ENCODE results near the gene FLNC.

FLNC gene

GRCh38 chr7:128835231-128835751 is 5.1 kb downstream of the FLNC start:
- no peaks in the 10 kb centered on the region for H3K36me3 Mint-ChIP-seq
- peaks cover 13% of the 10 kb centered on the region for H3K4me1 Mint-ChIP-seq
- ATAC-seq = no peak

GRCh38 chr7:128835790-128836641 is 5.8 kb downstream of the FLNC start:
- H3K4me1 Mint-ChIP-seq = peaks cover 8% of the 10 kb centered on the region
- no peak for ATAC-seq
- no peak for DNase-seq (ENCODE audit: low spot score in 2 of 2)
- H3K4me3 Mint-ChIP-seq = no peak overlapping the region
- no peak overlapping the region for H3K27ac Mint-ChIP-seq
- no peaks in the 10 kb centered on the region for H3K36me3 Mint-ChIP-seq
- no peaks in the 10 kb centered on the region for H3K9me3 Mint-ChIP-seq

More at GRCh38 chr7:128835231-128835751, 5.1 kb downstream of the FLNC start:
- H3K27ac Mint-ChIP-seq = no peak overlapping the region
- DNase-seq (ENCODE audit: low spot score in 2 of 2) = no peak
- no peak overlapping the region for H3K4me3 Mint-ChIP-seq
- H3K9me3 Mint-ChIP-seq = no peaks in the 10 kb centered on the region

GRCh38 chr7:128836729-128837348 is 6.6 kb downstream of the FLNC start:
- H3K36me3 Mint-ChIP-seq = no peaks in the 10 kb centered on the region
- no peak overlapping the region for H3K27ac Mint-ChIP-seq
- DNase-seq (ENCODE audit: low spot score in 2 of 2) (no peak), ATAC-seq (no peak)
- H3K4me3 Mint-ChIP-seq = no peak overlapping the region
- no peaks in the 10 kb centered on the region for H3K9me3 Mint-ChIP-seq
- H3K4me1 Mint-ChIP-seq = peaks cover under 1% of the 10 kb centered on the region

GRCh38 chr7:128837521-128837921 is 7.3 kb downstream of the FLNC start:
- ATAC-seq = no peak
- DNase-seq (ENCODE audit: low spot score in 2 of 2) = no peak

GRCh38 chr7:128838109-128838779 is 8.0 kb downstream of the FLNC start:
- Mint-ChIP-seq H3K9me3 (no peaks in the 10 kb centered on the region), H3K4me3 (no peak overlapping the region), H3K36me3 (no peaks in the 10 kb centered on the region), H3K4me1 (peaks cover 6% of the 10 kb centered on the region), H3K27ac (no peak overlapping the region)
- ATAC-seq (no peak), DNase-seq (ENCODE audit: low spot score in 2 of 2) (no peak)

More at GRCh38 chr7:128837521-128837921, 7.3 kb downstream of the FLNC start:
- H3K4me1 Mint-ChIP-seq = peaks cover 6% of the 10 kb centered on the region
- H3K9me3 Mint-ChIP-seq = no peaks in the 10 kb centered on the region
- no peak overlapping the region for H3K4me3 Mint-ChIP-seq
- no peak overlapping the region for H3K27ac Mint-ChIP-seq
- no peaks in the 10 kb centered on the region for H3K36me3 Mint-ChIP-seq

- Mint-ChIP-seq H3K4me3 (no peak overlapping the region), H3K36me3 (no peaks in the 10 kb centered on the region), H3K4me1 (peaks cover 6% of the 10 kb centered on the region), H3K9me3 (no peaks in the 10 kb centered on the region), H3K27ac (no peak overlapping the region)
- ATAC-seq (no peak), DNase-seq (ENCODE audit: low spot score in 2 of 2) (no peak)
Observed at GRCh38 chr7:128838981-128839731, 8.9 kb downstream of the FLNC start.

GRCh38 chr7:128839751-128840177 is 9.6 kb downstream of the FLNC start:
- no peak for DNase-seq (ENCODE audit: low spot score in 2 of 2)
- no peak overlapping the region for H3K27ac Mint-ChIP-seq
- ATAC-seq = no peak
- H3K4me3 Mint-ChIP-seq = no peak overlapping the region
- no peaks in the 10 kb centered on the region for H3K36me3 Mint-ChIP-seq
- H3K4me1 Mint-ChIP-seq = peaks cover 6% of the 10 kb centered on the region
- H3K9me3 Mint-ChIP-seq = no peaks in the 10 kb centered on the region

- H3K27ac Mint-ChIP-seq = no peak overlapping the region
Observed at GRCh38 chr7:128840326-128841170, 10.3 kb downstream of the FLNC start.

GRCh38 chr7:128841171-128841690 is 11.0 kb downstream of the FLNC start:
- Mint-ChIP-seq H3K4me1 (peaks cover 6% of the 10 kb centered on the region), H3K4me3 (no peak overlapping the region), H3K36me3 (no peaks in the 10 kb centered on the region), H3K9me3 (no peaks in the 10 kb centered on the region), H3K27ac (no peak overlapping the region)
- DNase-seq (ENCODE audit: low spot score in 2 of 2) (no peak), ATAC-seq (no peak)

More at GRCh38 chr7:128840326-128841170, 10.3 kb downstream of the FLNC start:
- DNase-seq (ENCODE audit: low spot score in 2 of 2) (no peak), ATAC-seq (no peak)
- Mint-ChIP-seq H3K4me1 (peaks cover 6% of the 10 kb centered on the region), H3K36me3 (no peaks in the 10 kb centered on the region), H3K9me3 (no peaks in the 10 kb centered on the region), H3K4me3 (no peak overlapping the region)

GRCh38 chr7:128841921-128842673 is 11.9 kb downstream of the FLNC start:
- DNase-seq (ENCODE audit: low spot score in 2 of 2) = peak; percentile 45 to 78
- H3K4me1 Mint-ChIP-seq = peaks cover 6% of the 10 kb centered on the region
- H3K9me3 Mint-ChIP-seq = no peaks in the 10 kb centered on the region
- no peaks in the 10 kb centered on the region for H3K36me3 Mint-ChIP-seq
- peak; percentile 55 for ATAC-seq
- no peak overlapping the region for H3K27ac Mint-ChIP-seq
- H3K4me3 Mint-ChIP-seq = no peak overlapping the region

- no peak overlapping the region for H3K4me3 Mint-ChIP-seq
- no peaks in the 10 kb centered on the region for H3K36me3 Mint-ChIP-seq
- no peaks in the 10 kb centered on the region for H3K9me3 Mint-ChIP-seq
- DNase-seq (ENCODE audit: low spot score in 2 of 2) (no peak), ATAC-seq (no peak)
- no peak overlapping the region for H3K27ac Mint-ChIP-seq
- peaks cover 6% of the 10 kb centered on the region for H3K4me1 Mint-ChIP-seq
Observed at GRCh38 chr7:128842674-128843641, 12.8 kb downstream of the FLNC start.

GRCh38 chr7:128843938-128844621 is 13.9 kb downstream of the FLNC start:
- DNase-seq (ENCODE audit: low spot score in 2 of 2) (no peak), ATAC-seq (no peak)
- Mint-ChIP-seq H3K36me3 (no peaks in the 10 kb centered on the region), H3K4me1 (peaks cover 6% of the 10 kb centered on the region), H3K9me3 (no peaks in the 10 kb centered on the region), H3K4me3 (no peak overlapping the region), H3K27ac (no peak overlapping the region)

All from stimulated activated effector memory CD8-positive, alpha-beta T cell treated with anti-CD3 and anti-CD28 coated beads, Interleukin-12 subunit alpha, Interleukin-12 subunit beta, amount 100 ng/mL, for 72 hours (primary cell).